GM18517 (cell line): Measurements from ENCODE around the gene BHMT.

Experiments
- ATAC-seq: cut with Tn5 transposase; IDR thresholded peaks from one replicate; pipeline ENCODE4 v1.9.1; 2021; ENCODE audit warnings: mild to moderate bottlenecking, moderate library complexity; ENCODE audit not compliant: unreplicated experiment

Gene BHMT, protein sequence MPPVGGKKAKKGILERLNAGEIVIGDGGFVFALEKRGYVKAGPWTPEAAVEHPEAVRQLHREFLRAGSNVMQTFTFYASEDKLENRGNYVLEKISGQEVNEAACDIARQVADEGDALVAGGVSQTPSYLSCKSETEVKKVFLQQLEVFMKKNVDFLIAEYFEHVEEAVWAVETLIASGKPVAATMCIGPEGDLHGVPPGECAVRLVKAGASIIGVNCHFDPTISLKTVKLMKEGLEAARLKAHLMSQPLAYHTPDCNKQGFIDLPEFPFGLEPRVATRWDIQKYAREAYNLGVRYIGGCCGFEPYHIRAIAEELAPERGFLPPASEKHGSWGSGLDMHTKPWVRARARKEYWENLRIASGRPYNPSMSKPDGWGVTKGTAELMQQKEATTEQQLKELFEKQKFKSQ

DNA sequence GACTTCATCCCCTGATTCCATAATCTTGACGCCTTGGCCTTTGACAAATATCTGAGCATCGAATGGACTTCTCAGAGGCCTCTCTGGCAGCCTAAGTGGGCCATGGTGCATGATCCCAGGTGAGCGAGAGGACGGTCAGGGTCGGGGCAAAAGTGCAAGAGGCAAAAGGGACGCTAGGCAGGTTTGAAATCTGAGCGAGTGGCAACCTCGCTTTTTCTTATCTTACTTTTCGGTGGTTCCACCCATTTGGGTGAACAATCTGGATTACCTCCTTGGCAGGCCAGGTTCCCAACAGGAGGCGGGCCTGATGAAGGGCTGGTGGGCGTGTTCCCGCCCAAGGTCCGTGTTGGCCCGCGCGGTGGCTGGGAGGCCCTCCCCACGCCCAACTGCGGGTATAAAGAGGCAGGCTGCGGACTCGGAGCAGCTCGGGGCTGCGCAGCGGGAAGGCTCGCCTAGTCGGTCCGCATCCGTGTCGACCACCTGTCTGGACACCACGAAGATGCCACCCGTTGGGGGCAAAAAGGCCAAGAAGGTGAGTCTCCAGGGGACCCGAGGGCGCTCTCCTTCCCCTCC lies at the start of gene BHMT:
Gene BHMT (plus strand): TSS at position 423 of the 573 bp plus-strand sequence. CDS start 77 bp downstream, at position 500.
- no peak for ATAC-seq

DNA sequence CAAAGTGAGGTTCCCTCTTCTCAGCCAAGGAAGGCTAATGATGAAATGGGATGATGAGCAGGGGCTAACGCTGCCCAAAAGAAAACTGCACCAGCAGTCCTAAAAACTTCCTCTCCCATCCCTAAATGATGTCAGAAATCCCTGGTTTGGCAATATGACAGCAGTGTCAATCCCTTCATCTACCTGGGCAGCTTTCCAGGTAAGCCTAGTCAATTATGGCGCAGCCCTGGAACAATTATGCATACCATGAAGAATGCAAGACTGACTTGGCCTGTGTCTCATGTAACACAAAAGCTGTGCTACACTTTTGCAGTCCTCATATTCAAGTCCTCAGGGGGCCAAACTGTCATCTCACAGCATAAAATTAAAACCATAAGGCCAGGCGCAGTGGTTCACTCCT lies 49.2 kb upstream of the BHMT start:
- ATAC-seq, result no peak

DNA sequence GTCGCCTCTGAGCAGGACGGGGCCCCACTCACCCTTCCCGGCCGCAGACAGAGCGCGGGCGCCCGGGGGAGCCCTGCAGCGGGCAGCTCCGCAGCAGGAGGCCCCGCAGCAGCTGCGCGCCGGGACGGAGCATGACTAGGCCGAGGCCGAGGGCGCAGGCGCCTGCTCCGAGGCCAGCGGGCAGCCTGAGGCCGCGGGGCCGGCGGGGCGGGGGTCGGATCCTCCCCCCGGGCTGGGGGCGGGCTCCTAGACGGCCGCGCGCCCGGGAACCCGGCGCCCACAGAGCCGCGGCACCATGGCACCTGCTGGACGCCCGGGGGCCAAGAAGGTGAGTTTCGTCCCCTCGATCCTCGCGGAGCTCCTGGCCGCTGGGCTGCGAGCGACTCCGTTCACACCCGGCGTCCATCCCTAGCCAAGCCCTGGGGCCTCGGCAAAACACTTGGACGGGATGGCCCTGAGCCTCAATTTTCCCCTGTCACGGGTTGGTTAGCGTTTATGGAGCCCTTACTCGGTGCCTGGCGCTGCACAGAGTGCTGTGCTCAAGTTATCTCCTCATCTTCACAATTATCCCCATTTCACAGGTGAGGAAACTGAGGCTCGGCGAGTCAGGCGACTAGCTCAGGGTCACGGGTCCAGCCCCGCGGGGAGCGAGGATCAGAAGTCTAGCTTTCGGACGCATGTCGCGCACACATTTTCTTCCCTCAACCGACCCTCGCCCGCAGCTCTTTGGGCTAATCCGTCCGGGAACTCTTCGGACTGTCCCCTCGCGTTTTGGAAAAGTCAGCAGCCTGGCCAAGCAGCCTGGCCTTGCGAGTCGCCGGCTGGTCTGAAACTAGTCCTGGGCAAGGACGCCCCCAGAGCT lies 41.9 kb upstream of the BHMT start, which contains the start of the genes BHMT2 and DMGDH:
Gene BHMT2 (plus strand): TSS at position 280 of the 862 bp plus-strand sequence. CDS start 16 bp downstream, at position 296.
Gene DMGDH (minus strand): TSS at position 187 of the 862 bp plus-strand sequence. CDS start 54 bp downstream, at position 133.
- ATAC-seq, result no peak

DNA sequence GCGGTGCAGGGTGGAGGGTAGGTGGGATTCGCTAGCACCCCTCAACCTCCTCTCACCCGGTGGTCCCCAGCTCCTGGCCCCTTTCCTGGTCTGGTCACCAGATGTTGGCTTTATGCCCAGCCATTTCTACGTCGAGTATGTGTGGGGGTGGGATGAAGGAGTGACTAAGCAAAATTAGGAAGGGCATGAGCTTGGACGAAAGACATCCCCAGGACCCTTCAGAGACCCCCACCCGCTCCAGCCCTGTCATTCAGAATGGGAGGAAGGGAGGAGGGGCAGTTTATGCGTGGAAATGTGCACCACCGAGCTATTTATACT lies 41.3 kb upstream of the BHMT start:
- no peak for ATAC-seq

DNA sequence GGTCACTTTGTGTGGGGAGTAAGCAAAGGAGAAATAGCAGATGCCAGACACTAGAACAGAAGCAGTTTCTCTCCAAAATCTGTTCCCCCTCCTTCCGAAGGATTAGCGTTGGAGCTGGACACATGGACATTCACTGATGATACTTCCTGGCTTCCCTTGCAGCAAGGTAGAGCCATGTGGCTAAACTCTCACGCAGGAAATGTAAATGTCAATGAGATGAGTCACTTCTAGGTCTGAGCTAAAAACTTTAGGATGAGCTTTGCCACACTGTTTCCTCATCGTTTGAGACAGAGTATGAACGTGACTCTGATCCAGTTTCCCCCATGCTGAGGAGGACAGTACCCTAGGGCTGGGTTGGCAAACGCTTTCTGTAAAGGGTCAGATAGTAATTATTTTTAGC lies 37.0 kb upstream of the BHMT start:
- ATAC-seq, result no peak

DNA sequence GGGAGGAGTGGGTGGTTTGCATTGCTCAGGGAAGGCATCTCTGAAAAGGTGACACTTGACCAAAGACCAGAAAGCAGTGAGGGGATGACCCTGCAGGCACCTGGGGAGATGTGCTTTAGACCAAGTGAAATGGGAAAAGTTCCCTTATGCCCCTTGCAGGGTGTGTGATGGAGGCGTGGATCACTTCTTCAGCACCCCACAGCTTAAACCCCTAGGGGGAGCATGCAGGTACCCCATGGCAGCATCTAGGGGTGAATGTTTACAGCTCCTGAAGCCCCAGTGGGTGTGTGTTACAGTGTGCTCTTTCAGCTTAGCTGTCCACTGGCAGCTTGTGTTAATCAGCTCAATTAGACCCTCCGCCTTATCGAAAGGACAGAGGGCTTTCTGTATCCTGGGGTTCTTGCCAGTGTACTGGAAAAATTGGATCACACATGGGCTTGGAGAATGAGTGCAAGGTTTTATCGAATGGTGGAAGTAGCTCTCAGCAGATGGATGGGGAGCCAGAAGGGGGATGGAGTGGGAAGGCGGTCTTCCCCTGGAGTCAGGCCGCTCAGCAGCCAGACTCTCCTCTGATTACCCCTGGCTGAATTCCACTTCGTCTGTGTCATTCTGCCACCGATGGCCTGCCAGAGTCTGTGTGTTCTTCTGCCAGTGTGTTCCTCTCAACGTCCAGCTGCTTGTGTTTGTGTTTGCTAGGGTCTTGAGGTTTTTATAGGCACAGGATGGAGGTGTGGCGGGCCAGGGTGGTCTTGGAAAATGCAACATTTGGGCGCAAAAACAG lies 35.8 kb upstream of the BHMT start:
- ATAC-seq, result no peak

DNA sequence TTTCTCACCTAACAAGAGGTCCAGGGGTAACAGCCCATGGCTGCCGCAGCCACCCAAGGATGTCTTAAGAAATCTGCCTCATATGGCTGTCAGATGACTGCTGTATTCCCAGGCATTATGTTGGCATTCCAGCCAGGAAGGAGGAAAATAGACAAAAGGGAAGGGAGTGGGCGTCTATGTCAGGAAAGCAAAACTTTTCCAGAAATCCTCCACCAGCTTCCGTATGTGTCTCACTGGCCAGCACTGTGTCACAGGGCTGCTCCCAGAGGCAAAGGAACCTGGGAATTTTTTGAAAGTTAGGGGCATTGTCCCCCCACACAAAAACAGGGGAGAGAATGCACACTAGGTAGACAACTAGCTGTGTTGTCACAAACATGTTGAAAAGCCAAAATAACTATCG lies 34.8 kb upstream of the BHMT start:
- ATAC-seq, result no peak

DNA sequence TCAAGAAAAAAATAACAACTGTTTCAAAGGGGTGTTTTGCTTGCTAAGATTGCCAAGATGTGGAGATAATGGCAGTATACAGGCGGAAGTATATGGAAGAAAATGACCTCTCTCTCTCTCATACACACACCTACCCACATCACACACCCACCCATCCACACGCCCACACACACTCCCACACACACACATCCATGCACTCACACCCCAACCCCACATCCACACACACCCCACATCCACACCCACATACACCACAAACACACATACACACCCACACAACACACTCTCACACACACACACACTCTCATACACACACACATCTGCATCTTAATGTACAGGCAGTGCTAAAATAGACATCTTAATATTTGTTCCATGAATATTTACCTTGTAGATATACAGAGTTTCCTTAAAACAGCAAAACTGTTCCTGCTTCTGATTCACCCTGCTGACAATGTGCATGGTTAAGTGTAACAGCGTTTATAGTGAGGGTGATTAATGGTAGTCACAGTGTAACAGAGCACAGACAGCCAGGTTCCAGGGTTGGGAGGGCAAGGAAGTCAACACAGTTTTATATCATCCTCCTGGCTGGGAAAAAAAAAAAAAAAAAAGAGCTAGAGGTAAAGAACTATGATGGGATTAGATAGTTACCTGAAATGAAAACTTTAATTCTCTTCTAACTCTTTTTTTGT lies 33.8 kb upstream of the BHMT start:
- no peak for ATAC-seq

DNA sequence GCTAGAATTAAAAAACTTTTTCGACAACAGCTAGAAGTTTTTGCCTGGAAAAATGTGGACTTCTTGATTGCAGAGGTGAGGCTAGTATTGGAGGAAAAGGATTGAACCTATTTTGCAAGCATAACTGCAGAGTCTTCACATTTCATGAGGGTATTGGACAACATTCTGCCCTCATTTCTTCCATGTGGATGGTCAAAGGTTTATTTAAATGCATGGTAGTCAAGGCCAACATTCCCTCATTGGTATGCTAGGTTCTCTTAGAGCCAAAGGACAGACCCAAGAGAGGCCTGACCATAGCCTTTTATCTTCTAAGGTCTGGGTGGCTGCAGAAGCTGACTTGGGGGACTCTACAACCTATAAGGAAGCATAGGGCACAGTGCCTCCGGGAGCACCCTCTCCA lies 30.8 kb upstream of the BHMT start:
- no peak for ATAC-seq

DNA sequence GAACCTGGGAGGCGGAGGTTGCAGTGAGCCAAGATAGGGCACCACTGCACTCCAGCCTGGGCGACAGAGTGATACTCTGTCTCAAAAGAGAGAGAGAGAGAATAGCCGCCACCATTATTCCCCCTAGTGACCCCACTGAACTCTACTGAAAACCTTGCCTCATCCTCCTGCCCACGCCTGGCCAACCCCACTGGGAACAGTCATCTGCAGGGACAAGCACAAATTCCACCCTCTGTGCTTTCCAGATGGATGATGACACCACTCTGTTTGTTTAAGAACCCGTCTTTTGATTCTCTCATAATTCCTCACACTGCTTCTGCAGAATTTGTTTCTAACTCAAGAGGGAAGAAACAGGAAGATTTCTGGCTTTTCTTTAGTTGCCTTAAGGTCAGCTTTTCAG lies 29.8 kb upstream of the BHMT start:
- no peak for ATAC-seq

DNA sequence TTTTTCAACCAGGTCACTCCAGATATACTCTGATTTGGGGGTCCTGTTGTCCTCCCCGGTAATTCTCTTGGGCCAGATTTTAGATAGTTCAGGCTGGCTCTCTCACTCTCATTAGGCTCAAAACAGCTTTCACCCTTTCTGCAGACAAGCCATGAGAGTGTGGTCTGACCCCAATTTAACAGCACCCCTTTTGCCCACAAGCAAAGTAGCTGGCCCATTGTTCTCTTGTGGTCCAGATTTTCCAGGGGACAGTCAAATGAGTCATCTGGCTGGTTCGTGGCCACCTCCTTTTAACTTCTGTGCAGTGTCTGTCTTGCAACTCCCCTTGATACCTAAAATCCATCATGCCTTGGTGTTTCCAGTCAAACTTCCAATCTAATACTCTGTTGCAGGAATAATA lies 25.5 kb upstream of the BHMT start:
- no peak for ATAC-seq

DNA sequence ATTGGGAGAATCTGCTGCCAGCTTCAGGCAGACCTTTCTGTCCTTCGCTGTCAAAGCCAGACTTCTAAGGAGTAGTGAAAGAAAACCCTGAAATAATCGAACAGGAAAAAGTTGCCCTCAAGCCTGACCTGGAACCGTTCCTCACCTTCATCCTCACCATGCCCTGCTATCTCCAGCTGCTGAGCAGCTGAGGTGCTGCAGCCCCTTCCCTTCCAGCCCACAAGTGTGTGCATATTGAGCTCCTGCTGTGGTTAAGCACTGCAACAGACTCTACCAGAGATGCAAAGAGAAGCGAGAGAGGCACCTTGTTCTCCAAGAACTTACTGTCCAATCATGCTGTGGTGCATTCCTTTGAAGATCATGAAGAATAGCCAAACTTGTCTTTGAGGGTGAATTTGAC lies 23.1 kb upstream of the BHMT start:
- no peak for ATAC-seq

DNA sequence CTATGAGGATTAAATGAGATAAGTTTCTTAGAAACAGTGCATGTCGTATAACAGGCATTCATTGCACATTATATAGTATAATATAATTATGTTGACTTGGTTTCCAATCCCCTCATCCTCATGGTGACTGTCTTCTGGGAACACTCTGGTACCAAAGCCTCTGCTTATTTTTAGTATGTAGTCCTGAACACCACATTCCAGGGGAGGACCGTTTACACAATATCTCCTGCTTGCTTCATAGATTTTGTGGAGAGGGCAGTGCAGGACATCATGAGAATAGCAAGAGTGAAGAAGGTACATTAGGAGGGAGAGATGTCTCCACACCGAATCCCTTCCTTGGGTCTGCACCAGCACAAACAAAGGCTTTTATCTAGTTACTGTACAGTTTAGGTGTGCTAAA lies 20.5 kb upstream of the BHMT start:
- ATAC-seq, result no peak

DNA sequence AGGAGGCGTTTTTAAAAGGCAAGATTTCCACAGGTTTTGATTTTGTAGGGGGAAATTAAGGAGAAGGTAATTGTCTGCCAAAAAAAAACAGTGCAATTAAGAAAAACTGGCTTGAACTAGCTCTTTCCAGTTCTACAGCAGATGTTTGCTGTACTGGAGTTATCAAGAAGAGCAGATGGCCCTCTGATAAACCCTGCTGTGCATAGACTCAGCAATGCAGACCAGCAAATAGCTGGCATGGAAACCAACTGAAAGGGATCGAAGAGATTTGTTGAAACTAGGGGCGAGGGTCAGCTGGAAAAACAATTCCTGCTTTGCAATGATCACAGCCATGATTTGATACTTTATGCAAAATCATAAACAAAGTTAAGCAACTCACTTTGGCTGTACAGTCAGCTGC lies 17.8 kb upstream of the BHMT start:
- no peak for ATAC-seq

DNA sequence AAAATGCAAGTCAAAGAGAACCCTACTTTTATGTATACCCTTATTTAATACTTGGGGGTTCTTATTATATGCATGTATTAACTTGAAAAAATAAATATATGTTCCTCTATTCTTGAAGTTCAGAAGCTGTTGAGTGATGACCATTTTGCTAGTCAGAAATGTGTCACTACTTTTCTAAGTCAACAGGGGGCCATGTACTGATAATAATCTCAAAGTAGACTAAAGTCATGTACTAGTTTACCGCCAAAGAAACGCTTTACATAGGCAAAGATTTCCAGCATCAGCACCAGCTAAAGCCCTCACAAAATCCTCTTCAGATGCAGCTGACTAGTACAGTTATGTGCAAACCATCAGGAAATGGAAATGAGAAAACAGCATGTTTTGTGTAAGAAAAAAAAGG lies 5.7 kb upstream of the BHMT start:
- no peak for ATAC-seq

DNA sequence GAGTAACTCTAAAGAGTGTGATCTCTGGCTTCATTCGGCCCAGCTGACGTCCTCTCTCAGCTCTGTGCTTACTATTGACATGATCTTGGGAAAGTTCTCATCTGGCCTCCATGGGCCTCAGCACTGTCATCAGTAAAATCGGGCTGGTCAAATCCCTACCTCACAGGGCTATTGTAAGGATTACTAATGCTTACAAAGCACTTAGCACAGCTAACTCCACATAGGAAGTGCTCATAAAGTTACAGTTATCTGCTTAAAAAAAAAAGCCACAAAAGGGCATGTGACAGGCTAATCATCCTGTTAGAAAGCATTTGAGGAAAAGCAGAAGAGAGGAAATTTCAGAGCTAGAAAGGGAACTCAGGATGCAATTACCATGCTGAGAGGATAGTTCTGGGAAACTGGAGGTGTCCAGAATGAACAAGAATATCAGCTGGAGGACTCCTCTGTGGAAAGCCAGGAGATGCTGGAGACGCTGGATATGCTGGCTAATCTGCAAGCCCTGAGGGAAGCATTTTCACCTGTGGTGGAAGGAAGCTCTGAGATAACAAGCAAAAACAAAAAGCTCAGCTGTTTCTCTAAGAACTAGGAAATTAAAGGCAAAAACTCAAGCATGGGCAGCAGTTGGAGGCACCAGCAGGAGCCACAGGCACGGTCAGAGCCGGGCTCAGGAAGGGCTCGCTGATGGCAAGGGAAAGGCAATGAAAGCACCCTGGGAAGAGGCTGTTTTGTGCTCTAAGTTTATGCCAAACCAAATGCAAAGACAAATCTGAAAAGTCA lies 4.4 kb upstream of the BHMT start:
- ATAC-seq, result no peak

DNA sequence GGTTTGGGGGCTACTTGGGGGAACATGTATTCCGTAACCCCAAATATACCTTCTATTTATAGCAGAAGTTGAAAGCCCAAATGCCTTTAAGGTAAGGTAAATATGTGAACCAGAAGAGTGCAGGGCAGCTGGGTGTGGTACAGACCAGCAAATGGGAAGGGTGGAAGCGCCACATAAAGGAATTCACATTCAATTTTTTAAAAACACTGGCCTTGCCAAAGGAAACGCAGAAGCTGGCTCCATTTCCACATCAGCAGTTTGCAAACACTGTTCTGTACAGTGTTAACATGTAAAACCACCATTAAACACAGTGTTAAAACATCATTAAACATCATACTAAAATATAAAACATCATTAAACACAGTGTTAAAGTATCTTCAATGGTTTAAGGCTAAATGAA lies 3.5 kb upstream of the BHMT start:
- no peak for ATAC-seq

DNA sequence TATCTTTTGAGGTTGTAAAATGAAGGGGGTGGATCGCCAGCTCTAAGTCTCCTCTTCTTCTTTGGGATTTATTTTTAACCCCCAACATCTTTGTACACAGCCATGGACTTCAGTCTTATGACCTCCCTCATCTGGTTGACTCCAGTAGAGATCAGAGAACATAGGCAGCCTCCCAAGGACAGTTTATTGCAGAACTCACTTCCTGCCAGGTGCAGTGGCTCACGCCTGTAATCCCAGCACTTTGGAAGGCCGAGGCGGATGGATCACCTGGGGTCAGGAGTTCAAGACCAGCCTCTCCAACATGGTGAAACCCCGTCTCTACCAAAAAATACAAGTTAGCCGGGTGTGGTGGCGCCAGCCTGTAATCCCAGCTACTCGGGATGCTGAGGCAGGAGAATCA lies 2.8 kb upstream of the BHMT start:
- ATAC-seq, result no peak
